ENCODE data around the gene PKNOX2. TPM values are rescaled to one million over a fixed set of nuclear protein-coding genes. Genes with fewer than 3 reads are reported as not detected.

The PKNOX2 gene
- polyA plus RNA-seq, 2 of the 4 experiments (the other 2 are of a cell fraction) = not detected

- Histone ChIP-seq H3K27ac (no peak overlapping the region), H3K4me3 (no peak overlapping the region), H3K4me1 (no peaks in the 10 kb centered on the region), H3K4me2 (no peak overlapping the region), H3K9me3 (no peaks in the 10 kb centered on the region)
- ATAC-seq (no peak), DNase-seq (ENCODE audit: low read depth in 1 of 2, low spot score in 1 of 2) (no peak), FAIRE-seq (no peak)
- POLR2A ChIA-PET = no interaction called here
- TF ChIP-seq BCL3 (IDR thresholded peaks at IDR 0.05) = no peak
- TF ChIP-seq RNF2 (IDR thresholded peaks at IDR 0.05; ENCODE audit: borderline replicate concordance, low read depth) = no peak
- TF ChIP-seq SREBF2 (IDR thresholded peaks at IDR 0.05) = no peak
- TF ChIP-seq PHF8 (IDR thresholded peaks at IDR 0.05; ENCODE audit: borderline replicate concordance, low read depth) = no peak
- no peak for TF ChIP-seq RFX5 (IDR thresholded peaks at IDR 0.05)
- TF ChIP-seq ATOH8 (CRISPR knock-in tag; IDR thresholded peaks at IDR 0.05; ENCODE audit: low read depth) = no peak
- no peak for TF ChIP-seq TFCP2L1 (CRISPR knock-in tag; IDR thresholded peaks at IDR 0.05)
- no peak for TF ChIP-seq JUNB (IDR thresholded peaks at IDR 0.05)
- TF ChIP-seq FOSB (CRISPR knock-in tag; IDR thresholded peaks at IDR 0.05) = no peak
- TF ChIP-seq CBX2 (IDR thresholded peaks at IDR 0.05; ENCODE audit: borderline replicate concordance, low read depth) = no peak
- TF ChIP-seq POLR2AphosphoS2 (conservative IDR thresholded peaks at IDR 0.05; ENCODE audit: low read length) = no peak
- no peak for TF ChIP-seq ZFP36 (IDR thresholded peaks at IDR 0.05; ENCODE audit: borderline replicate concordance, partially characterized antibody)
- TF ChIP-seq FOXS1 (CRISPR knock-in tag; IDR thresholded peaks at IDR 0.05) = no peak
- no peak for TF ChIP-seq PBX3 (IDR thresholded peaks at IDR 0.05)
- no peak for TF ChIP-seq NPAS2 (CRISPR knock-in tag; IDR thresholded peaks at IDR 0.05; ENCODE audit: borderline replicate concordance)
- no peak for TF ChIP-seq EP300 (IDR thresholded peaks at IDR 0.05)
- TF ChIP-seq KDM1A (IDR thresholded peaks at IDR 0.05; ENCODE audit: low read depth) = no peak
- CTCF ChIA-PET = interaction anchor here (2.4 kb wide), 1 partner anchor 10 kb away, joined by 8 read pairs; the partner anchor contains the start of gene PKNOX2
- WGBS (ENCODE audit: missing lambda C conversion rate) = 40% methylated on average over 3 of the region's 8 CpGs
These were observed 10.1 kb downstream of the PKNOX2 start for GRCh38 chr11:125174686-125175085.

- TF ChIP-seq HDAC2 (IDR thresholded peaks at IDR 0.05) = no peak
- no peak for TF ChIP-seq HEYL (CRISPR knock-in tag; IDR thresholded peaks at IDR 0.05)
- no peak for TF ChIP-seq EHMT2 (IDR thresholded peaks at IDR 0.05; ENCODE audit: low read depth)
- no peak for TF ChIP-seq POLR2A (IDR thresholded peaks at IDR 0.05; ENCODE audit: low read length)
- no peak for TF ChIP-seq TFCP2L1 (CRISPR knock-in tag; IDR thresholded peaks at IDR 0.05)
- no peak for TF ChIP-seq NFE2L2 (conservative IDR thresholded peaks at IDR 0.05; ENCODE audit: low read length)
- TF ChIP-seq SREBF2 (IDR thresholded peaks at IDR 0.05) = no peak
- Histone ChIP-seq H3K9me3 (no peaks in the 10 kb centered on the region), H3K4me3 (no peak overlapping the region), H3K4me1 (no peaks in the 10 kb centered on the region), H3K4me2 (no peak overlapping the region), H3K27ac (no peak overlapping the region)
- no peak for DNase-seq (ENCODE audit: low read depth in 1 of 2, low spot score in 1 of 2)
- 24% methylated on average over 4 of the region's 4 CpGs for WGBS (ENCODE audit: missing lambda C conversion rate)
- ChIA-PET POLR2A (no interaction called here), CTCF (interaction anchor here (2.4 kb wide), 1 partner anchor 10 kb away, joined by 8 read pairs; the partner anchor contains the start of gene PKNOX2)
- no peak for ATAC-seq
- no peak for FAIRE-seq
These were observed 10.6 kb downstream of the PKNOX2 start for GRCh38 chr11:125175166-125175565.

- WGBS (ENCODE audit: missing lambda C conversion rate) = 48% methylated on average over 13 of the region's 15 CpGs
- H3K4me2 ChIP-seq = no peak overlapping the region
- no peaks in the 10 kb centered on the region for H3K4me1 ChIP-seq
- ChIA-PET POLR2A (no interaction called here), CTCF (interaction anchor here (0.6 to 1.4 kb wide), 2 partner anchors 11 to 25 kb away, joined by 4 to 5 read pairs; partner anchors contain the start of gene PKNOX2)
- no peak overlapping the region for H3K4me3 ChIP-seq
- no peak for ATAC-seq
- no peaks in the 10 kb centered on the region for H3K9me3 ChIP-seq
- H3K27ac ChIP-seq = no peak overlapping the region
- DNase-seq (ENCODE audit: low read depth in 1 of 2, low spot score in 1 of 2) = no peak
- FAIRE-seq = no peak
- TF ChIP-seq MYC (IDR thresholded peaks at IDR 0.05; ENCODE audit: borderline replicate concordance, low read length) (no peak), FOSL2 (IDR thresholded peaks at IDR 0.05) (no peak), FOSL2 (CRISPR knock-in tag; IDR thresholded peaks at IDR 0.05) (no peak), BCL3 (IDR thresholded peaks at IDR 0.05) (no peak), REST (IDR thresholded peaks at IDR 0.05) (no peak), JUNB (IDR thresholded peaks at IDR 0.05) (no peak), SREBF2 (IDR thresholded peaks at IDR 0.05) (no peak), ZNF302 (CRISPR knock-in tag; IDR thresholded peaks at IDR 0.05) (no peak)
These were observed 11.5 kb downstream of the PKNOX2 start for GRCh38 chr11:125175896-125176575.

Measured in A549 (cell line).